SU-DHL-6 (cell line): ENCODE results near the gene TPPP3.

Experiments used
- H2AFZ ChIP-seq: fragments of 200-600 bp; sonication (generic); 2 replicates; pipeline ENCODE4 v1.6.1; 2014; ENCODE audit warnings: low read depth, mild to moderate bottlenecking, moderate library complexity, mixed read lengths, antibody characterized with exemption, low read length; ENCODE audit not compliant: severe bottlenecking
- H3F3A ChIP-seq: fragments of 200-600 bp; shearing (Covaris generic); 2 replicates; pipeline ENCODE4 v1.6.0; 2016; ENCODE audit warnings: antibody characterized with exemption, mild to moderate bottlenecking; ENCODE audit not compliant: insufficient read depth
- H3K27ac ChIP-seq: fragments of 200-600 bp; sonication (generic); 2 replicates; pipeline ENCODE4 v1.5.1; 2016; ENCODE audit warnings: low read depth, mild to moderate bottlenecking, low read length, moderate library complexity, mixed read lengths
- H3K27me3 ChIP-seq: fragments of 200-600 bp; sonication (generic), shearing (Covaris generic); 2 replicates; pipeline ENCODE4 v1.6.0; 2014; ENCODE audit warnings: mild to moderate bottlenecking, low read length
- H3K36me3 ChIP-seq: fragments of 200-600 bp; sonication (generic); 2 replicates; pipeline ENCODE4 v1.6.1; 2014; ENCODE audit warnings: mild to moderate bottlenecking, low read length, mixed read lengths
- H3K4me2 ChIP-seq: fragments of 300-600, 200-600 bp; shearing (Covaris generic), sonication (generic); 2 replicates; pipeline ENCODE4 v1.6.0; 2014; ENCODE audit warnings: low read length, low read depth, mild to moderate bottlenecking; ENCODE audit not compliant: poor library complexity, severe bottlenecking
- H3K4me3 ChIP-seq: fragments of 200-600 bp; sonication (generic); 2 replicates; pipeline ENCODE4 v1.5.1; 2014; ENCODE audit warnings: antibody characterized with exemption, low read length, mild to moderate bottlenecking, mixed read lengths; ENCODE audit not compliant: insufficient read depth, poor library complexity, severe bottlenecking
- H3K79me2 ChIP-seq: fragments of 200-600 bp; sonication (generic); 2 replicates; pipeline ENCODE4 v1.6.1; 2014; ENCODE audit warnings: mild to moderate bottlenecking, low read length, moderate library complexity; ENCODE audit not compliant: insufficient read depth
- H3K9ac ChIP-seq: fragments of 200-600 bp; sonication (generic); 2 replicates; pipeline ENCODE4 v1.7.0; 2014; ENCODE audit warnings: mild to moderate bottlenecking, low read length
- H3K9me2 ChIP-seq: fragments of 200-600 bp; sonication (generic); replicated peaks from 2 replicates; pipeline ENCODE4 v1.6.1; 2014; ENCODE audit warnings: low read length; ENCODE audit not compliant: insufficient read depth
- H3K9me3 ChIP-seq: fragments of 200-600 bp; sonication (generic); 2 replicates; pipeline ENCODE4 v1.6.1; 2014; ENCODE audit warnings: low read length, mixed read lengths; ENCODE audit not compliant: insufficient read depth
- H4K20me1 ChIP-seq: fragments of 200-600 bp; sonication (generic); 2 replicates; pipeline ENCODE4 v1.6.1; 2014; ENCODE audit warnings: low read depth, mild to moderate bottlenecking, antibody characterized with exemption, low read length, moderate library complexity, mixed read lengths
- CTCF ChIP-seq: fragments of 200-600 bp; sonication (generic); IDR thresholded peaks from one replicate; pipeline ENCODE4 v1.5.1; 2017; ENCODE audit warnings: antibody characterized with exemption, mild to moderate bottlenecking, low read length, moderate library complexity; ENCODE audit not compliant: insufficient read depth, poor library complexity, severe bottlenecking
- EZH2phosphoT487 ChIP-seq: fragments of 200-600 bp; sonication (generic), shearing (Covaris generic); conservative IDR thresholded peaks from 2 replicates; pipeline ENCODE4 v1.6.1; 2018; ENCODE audit warnings: mild to moderate bottlenecking, antibody characterized with exemption, low read length, moderate library complexity, mixed read lengths

The TPPP3 gene

GRCh38 chr16:67393111-67393787, at the start of gene TPPP3:
Gene TPPP3, minus strand, starts transcription at chr16:67393498. Its CDS starts 2,387 bp downstream, at chr16:67391111.
- Histone ChIP-seq H3K9ac (no peak within 1 kb of the TSS), H2AFZ (no peak within 1 kb of the TSS), H3K4me2 (no peak within 1 kb of the TSS)

GRCh38 chr16:67442581-67443255, 49.4 kb upstream of the TPPP3 start:
- TF ChIP-seq EZH2phosphoT487 (no peak), CTCF (no peak)
- H3K4me3 ChIP-seq = no peak overlapping the region
- no peaks in the 10 kb centered on the region for H3K27me3 ChIP-seq
- no peaks in the 10 kb centered on the region for H3K36me3 ChIP-seq
- no peaks in the 10 kb centered on the region for H3F3A ChIP-seq
- no peaks in the 10 kb centered on the region; the same call in 1 of the 2 replicates for H3K79me2 ChIP-seq
- H3K9me2 ChIP-seq = no peaks in the 10 kb centered on the region
- no peak overlapping the region for H3K27ac ChIP-seq
- no peak overlapping the region for H2AFZ ChIP-seq
- H3K4me2 ChIP-seq = no peak overlapping the region
- no peaks in the 10 kb centered on the region for H3K9me3 ChIP-seq
- no peaks in the 10 kb centered on the region for H4K20me1 ChIP-seq
- H3K9ac ChIP-seq = no peak overlapping the region

More at GRCh38 chr16:67393111-67393787, at the start of gene TPPP3:
- Histone ChIP-seq H3F3A (no peaks in the 10 kb centered on the region), H3K27ac (no peak within 1 kb of the TSS), H3K36me3 (no peaks in the 10 kb centered on the region), H3K27me3 (no peaks in the 10 kb centered on the region), H3K79me2 (no peaks in the 10 kb centered on the region), H4K20me1 (no peaks in the 10 kb centered on the region), H3K4me3 (no peak within 1 kb of the TSS), H3K9me2 (no peaks in the 10 kb centered on the region), H3K9me3 (no peaks in the 10 kb centered on the region)
- TF ChIP-seq EZH2phosphoT487 (no peak), CTCF (no peak)

GRCh38 chr16:67441907-67442306, 48.6 kb upstream of the TPPP3 start:
- Histone ChIP-seq H3K36me3 (no peaks in the 10 kb centered on the region), H3F3A (no peaks in the 10 kb centered on the region), H2AFZ (no peak overlapping the region), H3K79me2 (no peaks in the 10 kb centered on the region; the same call in 1 of the 2 replicates), H3K9me2 (no peaks in the 10 kb centered on the region), H3K4me2 (no peak overlapping the region), H3K27me3 (no peaks in the 10 kb centered on the region), H3K4me3 (no peak overlapping the region), H3K27ac (no peak overlapping the region), H4K20me1 (no peaks in the 10 kb centered on the region), H3K9ac (no peak overlapping the region), H3K9me3 (no peaks in the 10 kb centered on the region)
- TF ChIP-seq CTCF = no peak
- no peak for TF ChIP-seq EZH2phosphoT487
